ENCODE data around the gene LRP3. TPM values are rescaled to one million over a fixed set of nuclear protein-coding genes. Genes with fewer than 3 reads are reported as not detected.
A peak's percentile ranks its signal among the peaks of the same experiment; 100 is the strongest.

The LRP3 gene
- total and polyA plus RNA-seq, 4 experiments from 2014 or later, result 0.32 TPM; not detected in 3

- H3K27ac ChIP-seq (ENCODE audit: low read depth, low read length), result no peak overlapping the region
- Mint-ChIP-seq H3K27ac (no peak overlapping the region), H3K36me3 (no peaks in the 10 kb centered on the region), H3K27me3 (peaks cover 1 to 11% of the 10 kb centered on the region in 2 donors), H3K4me1 (no peaks in the 10 kb centered on the region), H3K4me3 (no peak overlapping the region), H3K9me3 (no peaks in the 10 kb centered on the region)
- DNase-seq, result no peak
- ChIA-PET POLR2A (ENCODE audit: partially characterized antibody) (no interaction called here), CTCF (ENCODE audit: partially characterized antibody) (no interaction called here)
- intact Hi-C loops (cut with micrococcal nuclease), result no loop called here
- H3K9me3 ChIP-seq (ENCODE audit: control insufficient read depth in 1 of 2, low read length in 2 of 2), result no peaks in the 10 kb centered on the region
- no peaks in the 10 kb centered on the region for H3K4me1 ChIP-seq (ENCODE audit: insufficient read depth, low read length)
- H3K27me3 ChIP-seq (ENCODE audit: insufficient read depth, low read length), result no peaks in the 10 kb centered on the region
- H3K36me3 ChIP-seq (ENCODE audit: insufficient read depth, low read length), result no peaks in the 10 kb centered on the region
- H3K4me3 ChIP-seq (ENCODE audit: low read length in 2 of 2), result no peak overlapping the region
These were observed 7.3 kb downstream of the LRP3 start for GRCh38 chr19:33201473-33201872.

- POLR2A ChIA-PET (ENCODE audit: partially characterized antibody), result no interaction called here
- intact Hi-C loops (cut with micrococcal nuclease), result no loop called here
- Histone ChIP-seq H3K4me3 (ENCODE audit: low read length in 2 of 2) (no peak overlapping the region), H3K27ac (ENCODE audit: low read depth, low read length) (no peak overlapping the region), H3K27me3 (ENCODE audit: insufficient read depth, low read length) (no peaks in the 10 kb centered on the region), H3K36me3 (ENCODE audit: insufficient read depth, low read length) (no peaks in the 10 kb centered on the region), H3K4me1 (ENCODE audit: insufficient read depth, low read length) (no peaks in the 10 kb centered on the region), H3K9me3 (ENCODE audit: control insufficient read depth in 1 of 2, low read length in 2 of 2) (no peaks in the 10 kb centered on the region)
- Mint-ChIP-seq H3K36me3 (no peaks in the 10 kb centered on the region), H3K27ac (no peak overlapping the region), H3K27me3 (peaks cover 0 to 6% of the 10 kb centered on the region in 2 donors), H3K4me3 (no peak overlapping the region), H3K4me1 (no peaks in the 10 kb centered on the region), H3K9me3 (no peaks in the 10 kb centered on the region)
- DNase-seq, result no peak
- CTCF ChIA-PET (ENCODE audit: partially characterized antibody), result no interaction called here
These were observed 7.9 kb downstream of the LRP3 start for GRCh38 chr19:33201886-33202545.

GRCh38 chr19:33202546-33203507 is 8.7 kb downstream of the LRP3 start:
- Mint-ChIP-seq H3K27ac (peak overlapping the region in 1 of 7 donors; percentile 37), H3K4me1 (no peaks in the 10 kb centered on the region), H3K9me3 (no peaks in the 10 kb centered on the region), H3K4me3 (no peak overlapping the region), H3K36me3 (no peaks in the 10 kb centered on the region), H3K27me3 (peaks cover 0 to 3% of the 10 kb centered on the region in 2 donors)
- Histone ChIP-seq H3K27me3 (ENCODE audit: insufficient read depth, low read length) (no peaks in the 10 kb centered on the region), H3K4me1 (ENCODE audit: insufficient read depth, low read length) (no peaks in the 10 kb centered on the region), H3K4me3 (ENCODE audit: low read length in 2 of 2) (no peak overlapping the region), H3K36me3 (ENCODE audit: insufficient read depth, low read length) (no peaks in the 10 kb centered on the region), H3K9me3 (ENCODE audit: control insufficient read depth in 1 of 2, low read length in 2 of 2) (no peaks in the 10 kb centered on the region), H3K27ac (ENCODE audit: low read depth, low read length) (no peak overlapping the region)
- ChIA-PET CTCF (ENCODE audit: partially characterized antibody) (no interaction called here), POLR2A (ENCODE audit: partially characterized antibody) (no interaction called here)
- DNase-seq, result no peak
- intact Hi-C loops (cut with micrococcal nuclease), result no loop called here

- no peaks in the 10 kb centered on the region for H3K4me1 Mint-ChIP-seq
- intact Hi-C loops (cut with micrococcal nuclease), result no loop called here
- DNase-seq, result no peak
- H3K4me3 Mint-ChIP-seq, result no peak overlapping the region
- H3K27ac Mint-ChIP-seq, result no peak overlapping the region
- POLR2A ChIA-PET (ENCODE audit: partially characterized antibody), result no interaction called here
- peaks cover 0 to 3% of the 10 kb centered on the region in 2 donors for H3K27me3 Mint-ChIP-seq
- Histone ChIP-seq H3K36me3 (ENCODE audit: insufficient read depth, low read length) (no peaks in the 10 kb centered on the region), H3K27me3 (ENCODE audit: insufficient read depth, low read length) (no peaks in the 10 kb centered on the region), H3K4me1 (ENCODE audit: insufficient read depth, low read length) (no peaks in the 10 kb centered on the region), H3K27ac (ENCODE audit: low read depth, low read length) (no peak overlapping the region), H3K9me3 (ENCODE audit: control insufficient read depth in 1 of 2, low read length in 2 of 2) (no peaks in the 10 kb centered on the region), H3K4me3 (ENCODE audit: low read length in 2 of 2) (no peak overlapping the region)
- CTCF ChIA-PET (ENCODE audit: partially characterized antibody), result no interaction called here
- no peaks in the 10 kb centered on the region for H3K36me3 Mint-ChIP-seq
- no peaks in the 10 kb centered on the region for H3K9me3 Mint-ChIP-seq
These were observed 9.4 kb downstream of the LRP3 start for GRCh38 chr19:33203529-33203928.

- H3K4me1 Mint-ChIP-seq, result no peaks in the 10 kb centered on the region
- Histone ChIP-seq H3K4me3 (ENCODE audit: low read length in 2 of 2) (no peak overlapping the region), H3K4me1 (ENCODE audit: insufficient read depth, low read length) (no peaks in the 10 kb centered on the region), H3K9me3 (ENCODE audit: control insufficient read depth in 1 of 2, low read length in 2 of 2) (no peaks in the 10 kb centered on the region), H3K27me3 (ENCODE audit: insufficient read depth, low read length) (no peaks in the 10 kb centered on the region), H3K27ac (ENCODE audit: low read depth, low read length) (no peak overlapping the region), H3K36me3 (ENCODE audit: insufficient read depth, low read length) (no peaks in the 10 kb centered on the region)
- no peak for DNase-seq
- no peak overlapping the region for H3K27ac Mint-ChIP-seq
- POLR2A ChIA-PET (ENCODE audit: partially characterized antibody), result no interaction called here
- CTCF ChIA-PET (ENCODE audit: partially characterized antibody), result no interaction called here
- no peak overlapping the region for H3K4me3 Mint-ChIP-seq
- H3K9me3 Mint-ChIP-seq, result no peaks in the 10 kb centered on the region
- intact Hi-C loops (cut with micrococcal nuclease), result no loop called here
- H3K27me3 Mint-ChIP-seq, result no peaks in the 10 kb centered on the region
- H3K36me3 Mint-ChIP-seq, result no peaks in the 10 kb centered on the region
These were observed 10.2 kb downstream of the LRP3 start for GRCh38 chr19:33204136-33204973.

GRCh38 chr19:33205110-33205509 is 11.0 kb downstream of the LRP3 start:
- Histone ChIP-seq H3K27me3 (ENCODE audit: insufficient read depth, low read length) (no peaks in the 10 kb centered on the region), H3K9me3 (ENCODE audit: control insufficient read depth in 1 of 2, low read length in 2 of 2) (no peaks in the 10 kb centered on the region), H3K4me1 (ENCODE audit: insufficient read depth, low read length) (no peaks in the 10 kb centered on the region), H3K4me3 (ENCODE audit: low read length in 2 of 2) (no peak overlapping the region), H3K27ac (ENCODE audit: low read depth, low read length) (no peak overlapping the region), H3K36me3 (ENCODE audit: insufficient read depth, low read length) (no peaks in the 10 kb centered on the region)
- no peak overlapping the region for H3K27ac Mint-ChIP-seq
- H3K4me3 Mint-ChIP-seq, result no peak overlapping the region
- intact Hi-C loops (cut with micrococcal nuclease), result no loop called here
- ChIA-PET CTCF (ENCODE audit: partially characterized antibody) (no interaction called here), POLR2A (ENCODE audit: partially characterized antibody) (no interaction called here)
- no peaks in the 10 kb centered on the region for H3K36me3 Mint-ChIP-seq
- H3K4me1 Mint-ChIP-seq, result no peaks in the 10 kb centered on the region
- DNase-seq, result no peak
- H3K9me3 Mint-ChIP-seq, result no peaks in the 10 kb centered on the region
- H3K27me3 Mint-ChIP-seq, result no peaks in the 10 kb centered on the region

GRCh38 chr19:33205531-33206260 is 11.6 kb downstream of the LRP3 start:
- H3K27ac Mint-ChIP-seq, result no peak overlapping the region
- POLR2A ChIA-PET (ENCODE audit: partially characterized antibody), result no interaction called here

More at GRCh38 chr19:33205531-33206260, 11.6 kb downstream of the LRP3 start:
- Mint-ChIP-seq H3K27me3 (no peaks in the 10 kb centered on the region), H3K4me1 (no peaks in the 10 kb centered on the region), H3K9me3 (no peaks in the 10 kb centered on the region), H3K4me3 (no peak overlapping the region), H3K36me3 (no peaks in the 10 kb centered on the region)
- Histone ChIP-seq H3K27me3 (ENCODE audit: insufficient read depth, low read length) (no peaks in the 10 kb centered on the region), H3K9me3 (ENCODE audit: control insufficient read depth in 1 of 2, low read length in 2 of 2) (no peaks in the 10 kb centered on the region), H3K36me3 (ENCODE audit: insufficient read depth, low read length) (no peaks in the 10 kb centered on the region), H3K27ac (ENCODE audit: low read depth, low read length) (no peak overlapping the region), H3K4me1 (ENCODE audit: insufficient read depth, low read length) (no peaks in the 10 kb centered on the region), H3K4me3 (ENCODE audit: low read length in 2 of 2) (no peak overlapping the region)
- CTCF ChIA-PET (ENCODE audit: partially characterized antibody), result no interaction called here
- intact Hi-C loops (cut with micrococcal nuclease), result no loop called here
- DNase-seq, result no peak

All from CD4-positive, alpha-beta memory T cell (primary cell).